GM12891 (cell line): Measurements from ENCODE around the gene NMNAT3.

ENCODE experiments used
- POLR2A ChIP-seq: IDR thresholded peaks from 2 replicates; pipeline ENCODE4 v1.6.1; 2011; ENCODE audit warnings: low read depth, low read length, control low read depth
- POLR2AphosphoS5 ChIP-seq: IDR thresholded peaks from 2 replicates; pipeline ENCODE4 v1.6.1; 2011; ENCODE audit warnings: low read depth, low read length, control low read depth
- TAF1 ChIP-seq: IDR thresholded peaks from 2 replicates; pipeline ENCODE4 v1.6.1; 2011; ENCODE audit warnings: low read depth, low read length, control low read depth

GRCh38 chr3:139532976-139533375 lies 144.8 kb downstream of the NMNAT3 start:
- TF ChIP-seq POLR2AphosphoS5 (no peak), POLR2A (no peak), TAF1 (no peak)
